AG04450 (cell line): ENCODE data around the gene NID1. TPM values are rescaled to one million over a fixed set of nuclear protein-coding genes. Genes with fewer than 3 reads are reported as not detected.

ENCODE experiments used
- CTCF ChIA-PET: fragments of 300-600, 350-600 bp; formaldehyde crosslinking; extraction: SDS; loops from one replicate; lab custom pipeline; 2022; ENCODE audit warnings: antibody characterized with exemption, inconsistent platforms; lab: Charles Lee
- POLR2A ChIA-PET: fragments of 350-600 bp; formaldehyde crosslinking; extraction: SDS; loops from one replicate; lab custom pipeline; 2021; ENCODE audit warnings: antibody characterized with exemption, inconsistent platforms; lab: Yijun Ruan, JAX
- DNase-seq: peaks from one replicate; pipeline ENCODE4 v3.0.0-alpha.2; 2011; ENCODE audit warnings: low read depth, low spot score
- H3K27ac ChIP-seq: one replicate; pipeline ENCODE4 v1.5.1; 2012; ENCODE audit warnings: low read depth, low read length, control low read depth
- H3K27me3 ChIP-seq: one replicate; pipeline ENCODE4 v1.6.0; 2012; ENCODE audit warnings: low read length; ENCODE audit not compliant: control insufficient read depth, insufficient read depth
- H3K4me3 ChIP-seq: 2 replicates; pipeline ENCODE4 v1.5.1; 2011; ENCODE audit warnings: mild to moderate bottlenecking, low read depth, low read length, control low read depth
- H3K9me3 ChIP-seq: 2 replicates; pipeline ENCODE4 v1.5.1; 2012; ENCODE audit warnings: low read length; ENCODE audit not compliant: control insufficient read depth, insufficient read depth
- polyA plus RNA-seq: library from polyadenylated mRNA; depleted of rRNA; stranded (reverse); fragments of >200 nt; gene quantifications from 2 replicates; pipeline ENCODE4 v1.2.3, GENCODE V29; 2011
- TF ChIP-seq, protein P1 (sequence below): IDR thresholded peaks from 2 replicates; pipeline ENCODE4 v1.5.1; 2011; ENCODE audit warnings: low read depth, low read length, control low read depth, inconsistent platforms

Gene NID1
- polyA plus RNA-seq, 1 experiment = 137 TPM

GRCh38 chr1:236027104-236027503 is 37.8 kb downstream of the NID1 start:
- H3K27me3 ChIP-seq = no peaks in the 10 kb centered on the region
- no peaks in the 10 kb centered on the region; the same call in 1 of the 2 replicates for H3K9me3 ChIP-seq
- CTCF ChIA-PET = interaction anchor here (0.6 kb wide), 1 partner anchor 507 kb away, joined by 3 read pairs; no protein-coding TSS in a partner anchor
- TF ChIP-seq, protein P1, sequence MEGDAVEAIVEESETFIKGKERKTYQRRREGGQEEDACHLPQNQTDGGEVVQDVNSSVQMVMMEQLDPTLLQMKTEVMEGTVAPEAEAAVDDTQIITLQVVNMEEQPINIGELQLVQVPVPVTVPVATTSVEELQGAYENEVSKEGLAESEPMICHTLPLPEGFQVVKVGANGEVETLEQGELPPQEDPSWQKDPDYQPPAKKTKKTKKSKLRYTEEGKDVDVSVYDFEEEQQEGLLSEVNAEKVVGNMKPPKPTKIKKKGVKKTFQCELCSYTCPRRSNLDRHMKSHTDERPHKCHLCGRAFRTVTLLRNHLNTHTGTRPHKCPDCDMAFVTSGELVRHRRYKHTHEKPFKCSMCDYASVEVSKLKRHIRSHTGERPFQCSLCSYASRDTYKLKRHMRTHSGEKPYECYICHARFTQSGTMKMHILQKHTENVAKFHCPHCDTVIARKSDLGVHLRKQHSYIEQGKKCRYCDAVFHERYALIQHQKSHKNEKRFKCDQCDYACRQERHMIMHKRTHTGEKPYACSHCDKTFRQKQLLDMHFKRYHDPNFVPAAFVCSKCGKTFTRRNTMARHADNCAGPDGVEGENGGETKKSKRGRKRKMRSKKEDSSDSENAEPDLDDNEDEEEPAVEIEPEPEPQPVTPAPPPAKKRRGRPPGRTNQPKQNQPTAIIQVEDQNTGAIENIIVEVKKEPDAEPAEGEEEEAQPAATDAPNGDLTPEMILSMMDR = no peak
- no peak for DNase-seq
- POLR2A ChIA-PET = no interaction called here
- no peak overlapping the region for H3K4me3 ChIP-seq
- H3K27ac ChIP-seq = no peak overlapping the region

GRCh38 chr1:236025836-236026235 is 39.1 kb downstream of the NID1 start:
- H3K9me3 ChIP-seq = no peaks in the 10 kb centered on the region; the same call in 1 of the 2 replicates
- no peak overlapping the region for H3K27ac ChIP-seq
- H3K27me3 ChIP-seq = no peaks in the 10 kb centered on the region
- TF ChIP-seq, protein P1 = no peak
- H3K4me3 ChIP-seq = no peak overlapping the region
- CTCF ChIA-PET = interaction anchor here (1.4 kb wide), 1 partner anchor 54 kb away, joined by 6 read pairs; no protein-coding TSS in a partner anchor
- DNase-seq = no peak
- POLR2A ChIA-PET = no interaction called here

- no peak for DNase-seq
- ChIA-PET POLR2A (interaction anchor here (0.7 kb wide), 1 partner anchor 14 kb away, joined by 4 read pairs; no protein-coding TSS in a partner anchor), CTCF (interaction anchor here (0.9 to 1.4 kb wide), 2 partner anchors 53 kb away, joined by 5 to 6 read pairs; no protein-coding TSS in a partner anchor)
- TF ChIP-seq, protein P1 = no peak
- no peaks in the 10 kb centered on the region for H3K27me3 ChIP-seq
- H3K27ac ChIP-seq = no peak overlapping the region
- H3K4me3 ChIP-seq = no peak overlapping the region
- H3K9me3 ChIP-seq = no peaks in the 10 kb centered on the region; the same call in 1 of the 2 replicates
Observed at GRCh38 chr1:236024641-236025040, 40.2 kb downstream of the NID1 start.

DNA sequence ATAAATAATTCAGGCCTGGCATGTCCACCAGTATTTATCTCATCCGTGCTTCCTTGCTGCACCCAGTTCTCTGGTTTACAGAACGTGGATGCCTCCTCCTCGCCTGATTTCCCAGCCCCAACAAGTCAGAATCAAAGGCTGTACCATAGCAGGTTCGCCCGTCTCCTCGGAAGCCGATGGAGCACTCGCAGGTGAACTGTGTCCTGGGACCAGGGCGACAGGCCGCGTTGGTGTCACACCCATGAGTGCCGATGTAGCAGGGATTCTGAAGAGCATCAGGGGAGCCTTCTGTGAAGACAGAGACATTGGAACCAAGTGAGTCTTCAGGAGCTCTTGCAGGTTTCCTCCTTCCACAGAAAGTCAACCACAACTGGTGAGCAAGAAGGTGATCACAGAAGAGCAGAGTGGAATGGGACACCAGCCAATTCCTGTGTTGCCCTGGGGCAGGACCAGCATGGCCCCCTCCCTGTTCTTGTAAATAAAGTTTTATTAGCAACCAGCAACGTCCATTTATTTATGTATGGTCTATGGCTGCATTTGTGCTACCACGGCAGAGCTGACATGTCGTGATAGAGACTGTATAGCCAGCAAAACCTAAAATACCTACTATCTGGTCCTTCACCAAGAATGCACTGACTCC is 40.8 kb downstream of the NID1 start:
- TF ChIP-seq, protein P1 = no peak
- no peak overlapping the region for H3K4me3 ChIP-seq
- POLR2A ChIA-PET = no interaction called here
- CTCF ChIA-PET = interaction anchor here (0.9 to 1.0 kb wide), 2 partner anchors 28 to 53 kb away, joined by 3 to 5 read pairs; no protein-coding TSS in a partner anchor
- no peak for DNase-seq
- H3K9me3 ChIP-seq = no peaks in the 10 kb centered on the region; the same call in 1 of the 2 replicates
- no peaks in the 10 kb centered on the region for H3K27me3 ChIP-seq
- H3K27ac ChIP-seq = no peak overlapping the region
